Fibroblast of lung (primary cell): ENCODE results near the gene MPPE1. TPM values are rescaled to one million over a fixed set of nuclear protein-coding genes. Genes with fewer than 3 reads are reported as not detected.
A peak's percentile ranks its signal among the peaks of the same experiment; 100 is the strongest.

Source experiments
- DNase-seq, 2 donors: peaks; one replicate each; pipeline versions ENCODE4 v3.0.0 to v3.0.0-alpha.2; 2010; ENCODE audit warnings: low read depth in 2 of 2
- H2AFZ ChIP-seq: 2 replicates; pipeline ENCODE4 v1.5.1; 2012; ENCODE audit warnings: low read length, control low read depth, inconsistent platforms
- H3K27ac ChIP-seq: 2 replicates; pipeline ENCODE4 v1.5.1; 2011; ENCODE audit warnings: low read length, control low read depth; ENCODE audit not compliant: insufficient read depth
- H3K27me3 ChIP-seq: 2 replicates; pipeline ENCODE4 v1.5.1; 2011; ENCODE audit warnings: mild to moderate bottlenecking, low read length; ENCODE audit not compliant: control insufficient read depth, insufficient read depth
- H3K36me3 ChIP-seq: 2 replicates; pipeline ENCODE4 v1.5.1; 2011; ENCODE audit warnings: low read length; ENCODE audit not compliant: control insufficient read depth, insufficient read depth
- H3K4me1 ChIP-seq: 2 replicates; pipeline ENCODE4 v1.5.1; 2011; ENCODE audit warnings: low read length; ENCODE audit not compliant: control insufficient read depth, insufficient read depth; ENCODE audit errors: extremely low read depth
- H3K4me2 ChIP-seq: 2 replicates; pipeline ENCODE4 v1.5.1; 2011; ENCODE audit warnings: low read length, control low read depth; ENCODE audit not compliant: insufficient read depth; ENCODE audit errors: extremely low read depth
- H3K4me3 ChIP-seq, 4 experiments: fragments of 200-600 bp in 1 of 4; sonication (generic) in 1 of 4; replicated peaks in 1 of 4; 2 replicates each; pipeline ENCODE4 v1.5.1; 2011 to 2016; ENCODE audit warnings: low read length in 4 of 4, low read depth in 3 of 4, mild to moderate bottlenecking in 3 of 4, control low read depth in 2 of 4, inconsistent platforms in 1 of 4, mixed read lengths in 1 of 4; ENCODE audit not compliant: insufficient read depth in 1 of 4; ENCODE audit errors: control extremely low read depth in 1 of 4
- H3K79me2 ChIP-seq: 2 replicates; pipeline ENCODE4 v1.5.1; 2012; ENCODE audit warnings: mild to moderate bottlenecking, low read length, inconsistent platforms; ENCODE audit not compliant: control insufficient read depth, insufficient read depth
- H3K9ac ChIP-seq: 2 replicates; pipeline ENCODE4 v1.5.1; 2011; ENCODE audit warnings: mild to moderate bottlenecking, low read length, control low read depth; ENCODE audit not compliant: insufficient read depth
- H3K9me3 ChIP-seq: 2 replicates; pipeline ENCODE4 v1.5.1; 2012; ENCODE audit warnings: low read depth, low read length; ENCODE audit not compliant: control insufficient read depth, insufficient read depth
- H4K20me1 ChIP-seq: 2 replicates; pipeline ENCODE4 v1.5.1; 2011; ENCODE audit warnings: low read length; ENCODE audit not compliant: control insufficient read depth, insufficient read depth; ENCODE audit errors: extremely low read depth
- EZH2 ChIP-seq: IDR thresholded peaks from 2 replicates; pipeline ENCODE4 v1.5.1; 2012; ENCODE audit warnings: low read length, control low read depth, mild to moderate bottlenecking; ENCODE audit errors: missing control alignments
- polyA plus RNA-seq, 2 donors: library from polyadenylated mRNA; depleted of rRNA in 1 of 2; stranded (reverse) in 1 of 2; unstranded in 1 of 2; fragments of >200 nt; gene quantifications; 2 replicates each; pipeline ENCODE4 v1.2.1, GENCODE V29; 2011 to 2012; ENCODE audit warnings: missing spikeins in 1 of 2
- total RNA-seq: library from RNA; depleted of rRNA; stranded (reverse); fragments of >200 nt; gene quantifications from 2 replicates; pipeline ENCODE4 v1.2.1, GENCODE V29; 2014
- TF ChIP-seq, protein P1 (sequence below), 2 donors: IDR thresholded peaks in 1 of 2; conservative IDR thresholded peaks in 1 of 2; 1 replicate in 1 of 2; 2 replicates in 1 of 2; pipeline ENCODE4 v1.5.1; 2011 to 2012; ENCODE audit warnings: low read length in 2 of 2, control low read depth in 1 of 2, inconsistent platforms in 1 of 2, low read depth in 1 of 2, mild to moderate bottlenecking in 1 of 2

MPPE1 gene
- total and polyA plus RNA-seq, 2 donors (not counting 1 experiment from before 2014, with no cell fraction given) = 23.3 to 29.7 TPM

DNA sequence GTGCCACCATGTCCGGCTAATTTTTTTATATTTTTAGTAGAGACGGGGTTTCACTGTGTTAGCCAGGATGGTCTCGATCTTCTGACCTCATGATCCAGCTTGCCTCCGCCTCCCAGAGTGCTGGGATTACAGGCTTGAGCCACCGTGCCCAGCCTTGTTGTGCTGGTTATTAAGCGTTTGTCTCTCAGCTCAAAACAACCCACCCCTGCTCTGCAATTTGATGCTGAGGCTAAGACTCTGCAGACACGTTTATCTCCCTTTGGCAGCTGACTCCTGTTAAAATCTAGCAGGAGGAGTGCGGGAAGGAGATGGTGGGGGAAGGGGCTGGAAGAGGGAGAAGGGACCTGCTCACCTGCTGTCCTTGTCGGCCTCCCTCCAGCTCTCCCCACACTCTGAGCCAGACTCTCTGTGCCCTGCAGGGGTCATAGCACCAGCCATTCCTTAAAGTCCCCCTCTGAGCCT lies 43.3 kb upstream of the MPPE1 start:
- Histone ChIP-seq H2AFZ (no peak overlapping the region), H3K4me2 (no peak overlapping the region), H3K4me3 (no peak overlapping the region), H4K20me1 (no peaks in the 10 kb centered on the region), H3K9ac (no peak overlapping the region), H3K36me3 (no peaks in the 10 kb centered on the region), H3K27ac (no peak overlapping the region), H3K4me1 (peaks cover 13% of the 10 kb centered on the region), H3K27me3 (no peaks in the 10 kb centered on the region), H3K9me3 (no peaks in the 10 kb centered on the region), H3K79me2 (no peaks in the 10 kb centered on the region)
- TF ChIP-seq EZH2 = no peak
- TF ChIP-seq, protein P1, sequence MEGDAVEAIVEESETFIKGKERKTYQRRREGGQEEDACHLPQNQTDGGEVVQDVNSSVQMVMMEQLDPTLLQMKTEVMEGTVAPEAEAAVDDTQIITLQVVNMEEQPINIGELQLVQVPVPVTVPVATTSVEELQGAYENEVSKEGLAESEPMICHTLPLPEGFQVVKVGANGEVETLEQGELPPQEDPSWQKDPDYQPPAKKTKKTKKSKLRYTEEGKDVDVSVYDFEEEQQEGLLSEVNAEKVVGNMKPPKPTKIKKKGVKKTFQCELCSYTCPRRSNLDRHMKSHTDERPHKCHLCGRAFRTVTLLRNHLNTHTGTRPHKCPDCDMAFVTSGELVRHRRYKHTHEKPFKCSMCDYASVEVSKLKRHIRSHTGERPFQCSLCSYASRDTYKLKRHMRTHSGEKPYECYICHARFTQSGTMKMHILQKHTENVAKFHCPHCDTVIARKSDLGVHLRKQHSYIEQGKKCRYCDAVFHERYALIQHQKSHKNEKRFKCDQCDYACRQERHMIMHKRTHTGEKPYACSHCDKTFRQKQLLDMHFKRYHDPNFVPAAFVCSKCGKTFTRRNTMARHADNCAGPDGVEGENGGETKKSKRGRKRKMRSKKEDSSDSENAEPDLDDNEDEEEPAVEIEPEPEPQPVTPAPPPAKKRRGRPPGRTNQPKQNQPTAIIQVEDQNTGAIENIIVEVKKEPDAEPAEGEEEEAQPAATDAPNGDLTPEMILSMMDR (conservative IDR thresholded peaks at IDR 0.05 in 1 of 2, IDR thresholded peaks at IDR 0.05 in 1 of 2; ENCODE audit: low read depth in 1 of 2, low read length in 2 of 2) = no peak
- DNase-seq = no peak

DNA sequence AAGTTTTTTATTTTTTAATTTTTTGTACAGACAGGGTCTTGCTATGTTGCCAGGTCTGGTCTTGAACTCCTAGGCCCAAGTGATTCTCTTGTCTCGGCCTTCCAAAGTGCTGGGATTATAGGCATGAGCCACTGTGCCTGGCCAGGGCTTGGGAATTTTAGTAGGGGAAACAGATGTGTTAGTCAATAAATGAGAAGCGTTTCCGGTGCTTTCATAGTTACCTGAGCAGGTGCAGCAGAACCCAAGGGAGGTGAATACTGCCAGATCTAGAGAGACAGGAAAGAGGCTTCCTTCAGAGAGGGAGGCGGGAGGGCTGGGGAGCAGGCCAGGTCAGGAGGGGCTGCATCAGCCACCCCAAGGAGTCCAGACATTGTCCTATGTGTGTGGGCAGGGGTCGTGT lies 42.7 kb upstream of the MPPE1 start:
- DNase-seq = no peak
- Histone ChIP-seq H3K36me3 (no peaks in the 10 kb centered on the region), H3K79me2 (no peaks in the 10 kb centered on the region), H3K9me3 (no peaks in the 10 kb centered on the region), H3K4me2 (no peak overlapping the region), H4K20me1 (no peaks in the 10 kb centered on the region), H3K9ac (no peak overlapping the region), H3K4me3 (no peak overlapping the region), H2AFZ (no peak overlapping the region), H3K27me3 (no peaks in the 10 kb centered on the region), H3K4me1 (peaks cover 13% of the 10 kb centered on the region), H3K27ac (no peak overlapping the region)
- TF ChIP-seq, protein P1 (conservative IDR thresholded peaks at IDR 0.05 in 1 of 2, IDR thresholded peaks at IDR 0.05 in 1 of 2; ENCODE audit: low read depth in 1 of 2, low read length in 2 of 2) = no peak
- no peak for TF ChIP-seq EZH2

DNA sequence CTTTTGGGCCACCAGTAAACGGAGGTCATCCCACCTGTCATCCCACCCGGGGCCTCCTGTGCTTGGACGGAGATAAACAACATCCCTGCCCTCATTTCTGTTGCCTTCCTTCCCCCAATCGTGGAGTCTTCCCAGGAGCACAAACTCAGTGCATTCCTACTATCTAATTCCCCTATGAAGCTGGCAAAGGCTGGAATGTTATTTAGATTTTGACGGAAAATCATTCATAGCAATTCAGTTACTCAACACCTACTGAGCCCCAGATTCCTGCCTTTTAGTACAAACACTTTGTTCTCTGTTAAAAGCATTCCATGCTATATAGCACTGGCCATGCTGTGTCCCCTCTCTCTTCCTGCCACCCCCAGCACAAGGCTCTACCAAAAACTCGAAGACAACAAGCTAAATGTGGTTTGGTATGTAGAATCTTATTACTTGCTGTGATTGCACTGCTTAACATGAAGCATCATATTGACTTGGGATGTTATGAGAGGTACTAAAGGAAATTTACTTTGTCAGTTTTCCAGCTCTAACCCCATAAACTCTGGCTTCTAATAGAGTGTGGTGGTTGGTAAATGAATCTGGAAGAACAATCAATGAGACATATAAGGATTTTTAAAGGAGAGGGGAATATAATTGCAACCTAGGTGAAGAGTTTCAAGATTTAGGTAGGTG lies 40.9 kb upstream of the MPPE1 start:
- Histone ChIP-seq H4K20me1 (no peaks in the 10 kb centered on the region), H3K9ac (no peak overlapping the region), H3K4me2 (no peak overlapping the region), H2AFZ (no peak overlapping the region), H3K36me3 (no peaks in the 10 kb centered on the region), H3K4me3 (no peak overlapping the region), H3K9me3 (no peaks in the 10 kb centered on the region), H3K79me2 (no peaks in the 10 kb centered on the region), H3K27ac (no peak overlapping the region), H3K27me3 (no peaks in the 10 kb centered on the region), H3K4me1 (peaks cover 8% of the 10 kb centered on the region)
- peak; percentile 26 to 68 for DNase-seq
- TF ChIP-seq, protein P1 (conservative IDR thresholded peaks at IDR 0.05 in 1 of 2, IDR thresholded peaks at IDR 0.05 in 1 of 2; ENCODE audit: low read depth in 1 of 2, low read length in 2 of 2) = no peak
- no peak for TF ChIP-seq EZH2
